ENCODE data around the gene KIAA2012.

The KIAA2012 gene

DNA sequence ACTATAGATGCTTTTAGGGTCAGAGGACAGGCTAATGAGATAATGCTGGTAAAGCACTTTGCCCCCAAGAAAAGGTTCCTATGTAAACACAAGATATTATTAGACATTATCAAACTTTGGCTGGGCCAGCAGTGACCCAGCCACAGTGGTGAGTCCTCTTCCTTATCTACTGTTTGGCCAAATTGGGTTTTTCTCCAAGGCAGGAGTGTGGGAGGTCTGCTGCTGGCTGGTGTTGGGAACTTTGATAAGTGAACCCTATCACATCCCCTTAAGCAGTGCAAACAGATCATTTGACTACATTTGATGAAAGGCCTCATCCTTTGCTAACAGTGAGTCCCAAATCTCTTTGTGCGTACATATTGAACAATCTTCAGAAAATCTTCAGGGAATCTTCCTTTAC, 23.2 kb upstream of the KIAA2012 start:
- no peak for DNase-seq (ENCODE audit: extremely low read depth, low read depth)
- no peak overlapping the region for H3K4me3 ChIP-seq (replicated peaks; ENCODE audit: low read depth, low read length)
- TF ChIP-seq, protein P1, sequence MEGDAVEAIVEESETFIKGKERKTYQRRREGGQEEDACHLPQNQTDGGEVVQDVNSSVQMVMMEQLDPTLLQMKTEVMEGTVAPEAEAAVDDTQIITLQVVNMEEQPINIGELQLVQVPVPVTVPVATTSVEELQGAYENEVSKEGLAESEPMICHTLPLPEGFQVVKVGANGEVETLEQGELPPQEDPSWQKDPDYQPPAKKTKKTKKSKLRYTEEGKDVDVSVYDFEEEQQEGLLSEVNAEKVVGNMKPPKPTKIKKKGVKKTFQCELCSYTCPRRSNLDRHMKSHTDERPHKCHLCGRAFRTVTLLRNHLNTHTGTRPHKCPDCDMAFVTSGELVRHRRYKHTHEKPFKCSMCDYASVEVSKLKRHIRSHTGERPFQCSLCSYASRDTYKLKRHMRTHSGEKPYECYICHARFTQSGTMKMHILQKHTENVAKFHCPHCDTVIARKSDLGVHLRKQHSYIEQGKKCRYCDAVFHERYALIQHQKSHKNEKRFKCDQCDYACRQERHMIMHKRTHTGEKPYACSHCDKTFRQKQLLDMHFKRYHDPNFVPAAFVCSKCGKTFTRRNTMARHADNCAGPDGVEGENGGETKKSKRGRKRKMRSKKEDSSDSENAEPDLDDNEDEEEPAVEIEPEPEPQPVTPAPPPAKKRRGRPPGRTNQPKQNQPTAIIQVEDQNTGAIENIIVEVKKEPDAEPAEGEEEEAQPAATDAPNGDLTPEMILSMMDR (IDR thresholded peaks at IDR 0.05; ENCODE audit: low read depth, low read length, missing control alignments), result no peak

DNA sequence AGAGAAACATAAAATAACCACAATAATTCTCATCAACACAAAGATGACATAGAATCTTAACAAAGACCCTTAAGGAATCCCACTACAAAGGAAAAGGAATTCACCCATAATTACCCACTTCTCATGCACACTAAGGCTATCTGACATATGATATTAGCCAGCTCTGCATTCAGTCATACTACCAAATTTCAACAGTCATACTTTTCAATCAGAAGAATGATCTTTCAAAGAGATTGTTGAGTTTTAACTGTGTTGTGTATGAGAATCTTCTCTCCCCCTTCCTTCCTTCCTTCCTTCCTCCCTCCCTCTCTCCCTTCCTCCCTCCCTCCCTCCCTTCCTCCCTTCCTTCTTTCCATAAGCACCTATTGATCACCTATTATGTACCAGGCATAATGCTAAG, 22.4 kb upstream of the KIAA2012 start:
- no peak overlapping the region for H3K4me3 ChIP-seq (replicated peaks; ENCODE audit: low read depth, low read length)
- TF ChIP-seq, protein P1 (IDR thresholded peaks at IDR 0.05; ENCODE audit: low read depth, low read length, missing control alignments), result no peak
- no peak for DNase-seq (ENCODE audit: extremely low read depth, low read depth)

DNA sequence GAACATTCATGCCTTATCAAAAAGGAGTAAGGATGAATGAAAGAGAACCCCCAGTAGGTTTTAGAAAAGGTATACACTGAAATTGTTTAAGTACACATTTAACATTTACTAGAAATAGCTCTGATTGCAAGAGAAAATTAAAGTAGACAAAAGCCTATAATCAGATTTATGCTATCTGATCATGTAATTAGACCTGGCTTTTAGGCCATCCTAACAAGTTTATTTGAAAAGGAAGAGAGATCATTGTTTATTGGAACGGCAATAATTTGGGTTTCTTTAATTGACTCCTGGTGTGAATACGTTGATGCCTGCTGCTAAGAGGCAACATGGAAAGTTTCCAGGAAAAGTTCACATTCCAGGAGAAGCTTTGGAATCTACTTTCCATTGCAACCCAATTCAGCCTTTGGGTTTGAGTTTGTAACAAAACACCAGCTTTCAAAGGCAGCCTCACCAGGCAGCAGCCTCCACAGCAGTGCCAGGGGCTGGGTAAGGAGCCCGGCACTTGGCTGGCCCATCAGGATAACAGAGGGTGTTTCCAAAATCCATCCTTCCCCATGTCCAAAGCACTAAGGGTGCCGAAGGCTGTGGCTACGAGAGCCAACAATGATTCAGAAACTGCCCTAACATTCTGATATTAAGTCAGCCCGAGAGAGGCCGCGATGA, 21.4 kb upstream of the KIAA2012 start:
- peak; percentile 70 for DNase-seq (ENCODE audit: extremely low read depth, low read depth)
- TF ChIP-seq, protein P1 (IDR thresholded peaks at IDR 0.05; ENCODE audit: low read depth, low read length, missing control alignments), result no peak
- H3K4me3 ChIP-seq (replicated peaks; ENCODE audit: low read depth, low read length), result no peak overlapping the region

DNA sequence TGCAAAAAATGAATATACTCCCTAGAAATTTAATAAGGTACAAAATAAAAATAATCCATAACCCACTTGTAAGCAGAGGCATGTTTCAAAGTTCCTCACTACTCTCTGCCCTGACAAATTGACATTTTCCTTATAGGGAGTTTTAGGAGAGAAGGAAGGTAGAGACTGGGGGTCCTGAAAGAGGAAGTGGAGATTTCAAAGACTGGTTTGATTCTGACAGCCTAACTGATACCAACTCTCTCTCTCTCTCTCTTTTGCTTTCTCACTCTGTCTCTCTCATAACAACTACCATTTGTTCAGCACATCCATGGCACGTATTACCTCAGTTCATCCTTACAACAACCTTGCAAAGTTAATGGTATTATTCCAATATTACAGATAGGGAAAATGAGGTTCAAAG, 20.8 kb upstream of the KIAA2012 start:
- TF ChIP-seq, protein P1 (IDR thresholded peaks at IDR 0.05; ENCODE audit: low read depth, low read length, missing control alignments), result no peak
- DNase-seq (ENCODE audit: extremely low read depth, low read depth), result no peak
- H3K4me3 ChIP-seq (replicated peaks; ENCODE audit: low read depth, low read length), result no peak overlapping the region

DNA sequence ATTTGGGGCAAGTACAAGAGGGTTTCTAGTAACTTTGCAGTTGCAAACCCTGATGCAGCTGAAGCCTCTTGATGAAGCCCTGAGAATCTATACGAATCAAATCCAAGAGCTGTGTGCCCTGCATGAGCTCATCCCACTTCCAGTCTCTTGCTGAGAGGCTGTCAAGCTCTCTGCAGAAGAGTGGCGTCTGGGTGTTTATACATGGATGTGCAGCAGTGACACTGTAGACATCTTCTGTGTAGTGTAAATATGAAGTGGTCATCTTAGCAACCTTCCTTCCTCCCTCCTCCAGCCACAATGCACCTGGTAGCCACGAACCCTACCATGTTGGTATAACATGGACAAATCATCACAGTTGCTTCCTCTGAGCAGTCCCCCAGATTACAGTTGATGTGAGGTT, 18.4 kb upstream of the KIAA2012 start:
- DNase-seq (ENCODE audit: extremely low read depth, low read depth), result no peak
- TF ChIP-seq, protein P1 (IDR thresholded peaks at IDR 0.05; ENCODE audit: low read depth, low read length, missing control alignments), result no peak
- H3K4me3 ChIP-seq (replicated peaks; ENCODE audit: low read depth, low read length), result no peak overlapping the region

DNA sequence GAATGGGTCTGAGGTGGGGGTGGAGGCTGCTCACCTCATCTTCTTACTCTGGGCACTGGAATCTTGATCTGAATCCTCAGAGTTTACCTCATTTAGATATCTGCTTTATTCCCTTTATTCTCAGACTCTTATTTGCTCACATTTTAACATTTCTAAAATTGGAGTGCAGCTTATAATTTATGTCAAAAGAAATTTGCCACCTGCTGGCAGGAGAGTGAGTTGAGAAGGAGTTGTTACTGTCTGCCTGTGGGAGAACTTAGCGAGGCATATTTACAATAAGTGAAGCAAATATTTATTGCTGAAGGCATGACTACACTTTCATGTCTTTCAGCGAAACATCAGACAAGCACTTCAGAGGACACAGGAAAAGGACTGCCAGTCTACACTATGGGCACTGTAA, 16.4 kb upstream of the KIAA2012 start:
- no peak for DNase-seq (ENCODE audit: extremely low read depth, low read depth)
- no peak overlapping the region for H3K4me3 ChIP-seq (replicated peaks; ENCODE audit: low read depth, low read length)
- TF ChIP-seq, protein P1 (IDR thresholded peaks at IDR 0.05; ENCODE audit: low read depth, low read length, missing control alignments), result peak; percentile 27

DNA sequence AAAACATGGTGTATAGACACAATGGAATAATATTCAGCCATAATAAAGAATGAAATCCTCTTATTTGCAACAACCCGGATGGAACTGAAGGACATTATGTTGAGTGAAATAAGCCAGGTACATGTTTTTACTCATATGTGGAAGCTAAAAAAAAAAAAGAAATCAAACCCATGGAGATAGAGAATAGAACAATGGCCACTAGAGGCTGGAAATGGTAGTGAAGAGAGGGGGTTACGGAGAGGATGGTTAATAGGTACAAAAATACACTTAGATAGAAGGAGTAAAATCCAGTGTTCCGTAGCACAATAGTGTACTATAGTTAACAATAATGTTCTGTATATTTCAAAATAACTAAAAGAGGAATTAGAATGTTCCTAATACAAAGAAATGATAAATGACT, 12.8 kb upstream of the KIAA2012 start:
- TF ChIP-seq, protein P1 (IDR thresholded peaks at IDR 0.05; ENCODE audit: low read depth, low read length, missing control alignments), result peak; percentile 14
- DNase-seq (ENCODE audit: extremely low read depth, low read depth), result no peak
- no peak overlapping the region for H3K4me3 ChIP-seq (replicated peaks; ENCODE audit: low read depth, low read length)

All from HFF-Myc (cell line).